H1 (cell line): ENCODE measurements around the gene AANAT. TPM values are rescaled to one million over a fixed set of nuclear protein-coding genes. Genes with fewer than 3 reads are reported as not detected.

Experiments used
- CTCF ChIA-PET: fragments of 300-600 bp; sonication (Branson Sonifier 250); formaldehyde crosslinking; loops from one replicate; lab custom pipeline; 2021; ENCODE audit not compliant: partially characterized antibody; lab: Charles Lee
- POLR2A ChIA-PET: fragments of 300-600 bp; sonication (Branson Sonifier 250); formaldehyde crosslinking; loops from one replicate; lab custom pipeline; 2021; ENCODE audit warnings: inconsistent platforms; ENCODE audit not compliant: partially characterized antibody; lab: Charles Lee
- DNase-seq, 2 experiments: peaks; one replicate each; pipeline versions ENCODE4 v3.0.0 to v3.0.0-alpha.2; 2010 to 2022; ENCODE audit warnings: low spot score in 2 of 2, low read depth in 1 of 2, mixed read lengths in 1 of 2
- FAIRE-seq: peaks from 2 replicates; lab custom pipeline; 2011; peaks lifted over from hg19 to GRCh38; lab: Jason Lieb, UNC
- H2AFZ ChIP-seq: 2 replicates; pipeline ENCODE4 v1.8.1; 2012; ENCODE audit warnings: low read length, inconsistent platforms
- H2AK5ac ChIP-seq: 2 replicates; pipeline ENCODE4 v1.6.1; 2013; ENCODE audit warnings: low read depth, low read length
- H2BK120ac ChIP-seq: replicated peaks from 2 replicates; pipeline ENCODE3; 2013; ENCODE audit warnings: low read depth, low read length, inconsistent platforms
- H2BK12ac ChIP-seq: 2 replicates; pipeline ENCODE4 v1.6.1; 2013; ENCODE audit warnings: low read depth, low read length
- H2BK15ac ChIP-seq: 2 replicates; pipeline ENCODE4 v1.6.1; 2013; ENCODE audit warnings: low read length
- H2BK20ac ChIP-seq: 2 replicates; pipeline ENCODE4 v1.6.1; 2013; ENCODE audit warnings: low read length
- H2BK5ac ChIP-seq: 2 replicates; pipeline ENCODE4 v1.6.1; 2013; ENCODE audit warnings: low read depth, low read length
- H3K14ac ChIP-seq: 2 replicates; pipeline ENCODE4 v1.6.1; 2013; ENCODE audit warnings: inconsistent platforms; ENCODE audit not compliant: insufficient read length
- H3K18ac ChIP-seq: 2 replicates; pipeline ENCODE4 v1.6.1; 2013; ENCODE audit warnings: low read length; ENCODE audit errors: extremely low read depth
- H3K23ac ChIP-seq: 2 replicates; pipeline ENCODE4 v1.6.1; 2013; ENCODE audit warnings: inconsistent platforms; ENCODE audit not compliant: insufficient read length
- H3K23me2 ChIP-seq: 2 replicates; pipeline ENCODE4 v1.6.1; 2013; ENCODE audit warnings: low read depth, low read length
- H3K27ac ChIP-seq: 2 replicates; pipeline ENCODE4 v1.6.1; 2011; ENCODE audit warnings: low read depth, low read length, inconsistent platforms
- H3K27me3 ChIP-seq, 4 experiments: replicated peaks in 1 of 4; 1 replicate in 1 of 4; 2 replicates in 3 of 4; pipeline versions ENCODE4 v1.6.1 to v1.8.1; 2011 to 2013; ENCODE audit warnings: low read length in 3 of 4, mild to moderate bottlenecking in 3 of 4, inconsistent platforms in 2 of 4, mixed read lengths in 2 of 4, moderate library complexity in 1 of 4; ENCODE audit not compliant: control insufficient read depth in 3 of 4, insufficient read depth in 3 of 4; ENCODE audit errors: extremely low read depth in 1 of 4
- H3K36me3 ChIP-seq, 4 experiments: 2 replicates each; pipeline versions ENCODE4 v1.6.1 to v1.8.1; 2011 to 2013; ENCODE audit warnings: mild to moderate bottlenecking in 4 of 4, low read length in 3 of 4, moderate library complexity in 2 of 4, control low read depth in 1 of 4, inconsistent platforms in 1 of 4; ENCODE audit not compliant: insufficient read depth in 4 of 4, control insufficient read depth in 2 of 4
- H3K4ac ChIP-seq: replicated peaks from 2 replicates; pipeline ENCODE3; 2013; ENCODE audit warnings: low read length, low read depth, mixed read lengths, inconsistent platforms; ENCODE audit not compliant: insufficient read length
- H3K4me1 ChIP-seq, 4 experiments: replicated peaks in 1 of 4; 1 replicate in 1 of 4; 2 replicates in 3 of 4; pipeline versions ENCODE4 v1.6.1 to v1.8.1; 2011 to 2013; ENCODE audit warnings: low read length in 3 of 4, inconsistent platforms in 2 of 4, mixed read lengths in 1 of 4; ENCODE audit not compliant: insufficient read depth in 4 of 4, control insufficient read depth in 3 of 4
- H3K4me2 ChIP-seq, 2 experiments: 2 replicates each; pipeline versions ENCODE4 v1.6.1 to v1.8.1; 2011 to 2013; ENCODE audit warnings: low read depth in 2 of 2, low read length in 2 of 2, control low read depth in 1 of 2, inconsistent platforms in 1 of 2, mild to moderate bottlenecking in 1 of 2; ENCODE audit not compliant: insufficient read depth in 1 of 2
- H3K4me3 ChIP-seq, 4 experiments: fragments of 200-600, 300-600 bp in 1 of 4; sonication (generic), shearing (Covaris generic), sonication (Bioruptor Twin) in 1 of 4; 2 replicates each; pipeline versions ENCODE4 v1.5.1 to v1.8.1; 2011 to 2016; ENCODE audit warnings: low read length in 4 of 4, low read depth in 3 of 4, control low read depth in 2 of 4, inconsistent platforms in 2 of 4, mild to moderate bottlenecking in 2 of 4, mixed read lengths in 1 of 4, moderate library complexity in 1 of 4; ENCODE audit not compliant: insufficient read depth in 2 of 4; ENCODE audit errors: extremely low read depth in 1 of 4
- H3K56ac ChIP-seq: replicated peaks from 2 replicates; pipeline ENCODE3; 2013; ENCODE audit warnings: low read depth, mild to moderate bottlenecking, mixed read lengths, low read length, inconsistent platforms; ENCODE audit not compliant: insufficient read length
- H3K79me1 ChIP-seq: 2 replicates; pipeline ENCODE4 v1.6.1; 2013; ENCODE audit warnings: low read depth, low read length, control low read depth
- H3K79me2 ChIP-seq, 2 experiments: 2 replicates each; pipeline versions ENCODE4 v1.6.1 to v1.8.1; 2012 to 2013; ENCODE audit warnings: low read length in 2 of 2, mild to moderate bottlenecking in 2 of 2, inconsistent platforms in 1 of 2; ENCODE audit not compliant: insufficient read depth in 2 of 2, control insufficient read depth in 1 of 2
- H3K9ac ChIP-seq, 4 experiments: replicated peaks in 1 of 4; 1 replicate in 1 of 4; 2 replicates in 3 of 4; pipeline versions ENCODE4 v1.6.1 to v1.8.1; 2011 to 2013; ENCODE audit warnings: low read depth in 3 of 4, low read length in 3 of 4, control low read depth in 2 of 4, mild to moderate bottlenecking in 2 of 4, moderate library complexity in 2 of 4, inconsistent platforms in 1 of 4; ENCODE audit errors: extremely low read depth in 1 of 4
- H3K9me3 ChIP-seq, 2 experiments: 2 replicates each; pipeline versions ENCODE4 v1.6.1 to v1.8.1; 2012 to 2013; ENCODE audit warnings: mild to moderate bottlenecking in 2 of 2, moderate library complexity in 2 of 2, control low read depth in 1 of 2, inconsistent platforms in 1 of 2, low read depth in 1 of 2, low read length in 1 of 2, mixed read lengths in 1 of 2; ENCODE audit not compliant: insufficient read depth in 2 of 2
- H4K20me1 ChIP-seq, 2 experiments: replicated peaks in 1 of 2; 2 replicates each; pipeline versions ENCODE3 to v1.8.1; 2011 to 2013; ENCODE audit warnings: inconsistent platforms in 2 of 2, low read length in 2 of 2, mild to moderate bottlenecking in 1 of 2; ENCODE audit not compliant: insufficient read depth in 2 of 2, control insufficient read depth in 1 of 2
- H4K5ac ChIP-seq: 2 replicates; pipeline ENCODE4 v1.6.1; 2013; ENCODE audit warnings: low read length, low read depth, mixed read lengths, inconsistent platforms; ENCODE audit not compliant: insufficient read length
- H4K8ac ChIP-seq: 2 replicates; pipeline ENCODE4 v1.8.0; 2013; ENCODE audit warnings: mild to moderate bottlenecking, moderate library complexity, low read length, inconsistent platforms; ENCODE audit not compliant: insufficient read depth; ENCODE audit errors: extremely low read depth
- H4K91ac ChIP-seq: replicated peaks from 2 replicates; pipeline ENCODE3; 2013; ENCODE audit warnings: low read length, mixed read lengths, inconsistent platforms; ENCODE audit not compliant: insufficient read length
- BCL11A ChIP-seq, 2 experiments: IDR thresholded peaks; one replicate each; pipeline ENCODE4 v1.6.1; 2011; ENCODE audit warnings: low read depth in 2 of 2, low read length in 2 of 2, mild to moderate bottlenecking in 2 of 2
- CREB1 ChIP-seq: IDR thresholded peaks from 2 replicates; pipeline ENCODE4 v1.6.1; 2012; ENCODE audit warnings: inconsistent platforms
- EP300 ChIP-seq, 2 experiments: IDR thresholded peaks; 1 replicate in 1 of 2; 2 replicates in 1 of 2; pipeline ENCODE4 v1.6.1; 2011 to 2012; ENCODE audit warnings: low read depth in 2 of 2, low read length in 2 of 2, mild to moderate bottlenecking in 2 of 2, borderline replicate concordance in 1 of 2, inconsistent platforms in 1 of 2, moderate library complexity in 1 of 2
- HDAC2 ChIP-seq, 2 experiments: fragments of 300-600 bp in 1 of 2; sonication (generic) in 1 of 2; IDR thresholded peaks; 2 replicates each; pipeline ENCODE4 v1.6.1; 2011 to 2012; ENCODE audit warnings: low read depth in 2 of 2, low read length in 2 of 2, mild to moderate bottlenecking in 2 of 2, moderate library complexity in 2 of 2, borderline replicate concordance in 1 of 2, inconsistent platforms in 1 of 2
- MAFK ChIP-seq: IDR thresholded peaks from 2 replicates; pipeline ENCODE4 v1.6.1; 2012; ENCODE audit warnings: low read depth, mild to moderate bottlenecking, improper control_type of control experiment, low read length
- NANOG ChIP-seq: IDR thresholded peaks from 2 replicates; pipeline ENCODE4 v1.6.1; 2011; ENCODE audit warnings: low read length, low read depth, mild to moderate bottlenecking, inconsistent platforms; ENCODE audit not compliant: insufficient read depth, poor library complexity, severe bottlenecking
- POLR2AphosphoS5 ChIP-seq: IDR thresholded peaks from 2 replicates; pipeline ENCODE4 v1.6.1; 2011; ENCODE audit warnings: low read depth, low read length
- POU5F1 ChIP-seq: IDR thresholded peaks from 2 replicates; pipeline ENCODE4 v1.6.1; 2011; ENCODE audit warnings: low read depth, mild to moderate bottlenecking, low read length, moderate library complexity
- RAD21 ChIP-seq, 2 experiments: IDR thresholded peaks in 1 of 2; conservative IDR thresholded peaks in 1 of 2; 2 replicates each; pipeline ENCODE4 v1.6.1; 2011; ENCODE audit warnings: low read depth in 2 of 2, low read length in 2 of 2, improper control_type of control experiment in 1 of 2, inconsistent platforms in 1 of 2, mild to moderate bottlenecking in 1 of 2, moderate library complexity in 1 of 2
- RBBP5 ChIP-seq: IDR thresholded peaks from 2 replicates; pipeline ENCODE4 v1.7.1; 2012; ENCODE audit warnings: low read depth, mild to moderate bottlenecking, inconsistent platforms, low read length, moderate library complexity, borderline replicate concordance
- SP1 ChIP-seq: IDR thresholded peaks from 2 replicates; pipeline ENCODE4 v1.6.1; 2011; ENCODE audit warnings: low read depth, low read length
- WGBS, 2 experiments: shearing (Covaris generic) in 1 of 2; methylation state at CpG; one replicate each; pipeline versions ENCODE4 v1.1.6 to v1.1.7; 2013 to 2015; ENCODE audit warnings: low lambda C conversion rate in 2 of 2, mixed read lengths in 2 of 2, inconsistent platforms in 1 of 2, low coverage in 1 of 2, missing lambda C conversion rate in 1 of 2; ENCODE audit not compliant: insufficient replicate concordance in 2 of 2, insufficient coverage in 1 of 2, insufficient read length in 1 of 2; ENCODE audit errors: extremely low coverage in 1 of 2, missing lambda C conversion rate in 1 of 2; 5-methylcytosine and 5-hydroxymethylcytosine counted together
- polyA plus RNA-seq, 7 experiments: library from polyadenylated mRNA; depleted of rRNA in 3 of 7; stranded (reverse) in 5 of 7; unstranded in 2 of 7; fragments of >200 nt in 5 of 7; fragments of 200-250 nt in 2 of 7; gene quantifications; 1 replicate in 5 of 7; 2 replicates in 1 of 7; 4 replicates in 1 of 7; pipeline versions ENCODE4 v1.2.1 to v1.2.3, GENCODE V29; 2011 to 2013; ENCODE audit warnings: missing spikeins in 2 of 7, mixed read lengths in 2 of 7
- total RNA-seq: library from RNA; stranded (reverse); fragmentation: NEBNext Ultra II Directional; extraction: Animal tissue kit (Norgen Biotek cat#: 25700); gene quantifications from 2 replicates; pipeline ENCODE4 v1.2.1, GENCODE V29; 2021
- TF ChIP-seq, protein P1 (sequence below): IDR thresholded peaks from 2 replicates; pipeline ENCODE4 v1.6.1; 2011; ENCODE audit warnings: low read length, improper control_type of control experiment

Gene AANAT
- total and polyA plus RNA-seq, 2 of the 8 experiments (the other 6 are each of a cell fraction or from before 2014, with no cell fraction given), result 0.53 TPM; not detected in 1

DNA sequence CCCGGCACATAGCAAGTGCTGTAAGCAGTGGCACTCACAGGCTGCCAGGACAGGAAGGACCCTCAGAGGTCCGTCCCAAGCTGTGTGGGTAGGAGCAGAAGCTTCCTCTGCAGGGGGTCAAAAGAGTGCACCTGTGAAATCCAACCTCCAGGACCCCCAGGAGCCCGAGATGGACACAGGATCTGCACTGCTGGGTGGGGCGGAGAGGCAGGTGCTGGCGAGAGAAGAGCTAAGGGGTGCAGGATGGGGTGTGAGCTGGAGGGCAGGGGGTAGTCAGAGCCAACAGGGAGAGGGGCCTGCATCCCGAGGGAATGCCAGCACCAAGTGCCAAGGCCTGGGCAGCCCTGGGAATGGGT is 650 bp upstream of the AANAT start:
- no peak overlapping the region for H2BK5ac ChIP-seq
- H4K91ac ChIP-seq, result no peak overlapping the region
- H2BK15ac ChIP-seq, result no peak overlapping the region
- H3K4me2 ChIP-seq, result no peak overlapping the region
- H2BK12ac ChIP-seq, result no peak overlapping the region
- H4K8ac ChIP-seq, result no peak overlapping the region
- no peak overlapping the region for H3K23ac ChIP-seq
- DNase-seq (no peak), FAIRE-seq (no peak)
- no peaks in the 10 kb centered on the region for H3K9me3 ChIP-seq
- no peak overlapping the region for H2BK20ac ChIP-seq
- no peak overlapping the region for H3K27ac ChIP-seq
- H3K27me3 ChIP-seq, result no peaks in the 10 kb centered on the region
- ChIA-PET POLR2A (interaction anchor here (0.6 to 2.2 kb wide), 8 partner anchors 11 to 270 kb away, joined by 3 to 11 read pairs (median 4); partner anchors contain the start of gene UBE2O), CTCF (interaction anchor here (0.8 to 15.6 kb wide), 31 partner anchors 10 to 306 kb away, joined by 3 to 446 read pairs (median 5); partner anchors contain the start of genes RHBDF2 and UBE2O)
- H3K4me3 ChIP-seq, result no peak overlapping the region
- no peaks in the 10 kb centered on the region for H4K20me1 ChIP-seq
- no peak overlapping the region for H3K9ac ChIP-seq
- no peaks in the 10 kb centered on the region for H3K79me1 ChIP-seq
- no peak overlapping the region for H3K18ac ChIP-seq
- no peak overlapping the region for H2AK5ac ChIP-seq
- H2AFZ ChIP-seq, result no peak overlapping the region
- H3K14ac ChIP-seq, result no peak overlapping the region
- WGBS, 2 experiments, result 88% methylated on average over 6 of the region's 6 CpGs; no CpG with 5 or more reads in 1 of the 2 experiments
- peaks cover 0 to 9% (median 0%) of the 10 kb centered on the region in 4 experiments; a peak in 2 of 7 replicates for H3K4me1 ChIP-seq
- no peaks in the 10 kb centered on the region for H3K23me2 ChIP-seq
- peaks cover 0 to 5% (median 0%) of the 10 kb centered on the region in 4 experiments; a peak in 1 of 8 replicates for H3K36me3 ChIP-seq
- H4K5ac ChIP-seq, result no peak overlapping the region
- H3K79me2 ChIP-seq, result no peaks in the 10 kb centered on the region
- no peak overlapping the region for H3K56ac ChIP-seq
- no peak overlapping the region for H2BK120ac ChIP-seq
- no peak overlapping the region for H3K4ac ChIP-seq
- no peak for TF ChIP-seq HDAC2 (IDR thresholded peaks at IDR 0.05; ENCODE audit: borderline replicate concordance in 1 of 2, low read depth in 2 of 2, low read length in 2 of 2)
- TF ChIP-seq MAFK, result no peak
- TF ChIP-seq POLR2AphosphoS5, result no peak
- TF ChIP-seq NANOG, result no peak
- no peak for TF ChIP-seq SP1
- TF ChIP-seq RBBP5, result no peak
- TF ChIP-seq, protein P1, sequence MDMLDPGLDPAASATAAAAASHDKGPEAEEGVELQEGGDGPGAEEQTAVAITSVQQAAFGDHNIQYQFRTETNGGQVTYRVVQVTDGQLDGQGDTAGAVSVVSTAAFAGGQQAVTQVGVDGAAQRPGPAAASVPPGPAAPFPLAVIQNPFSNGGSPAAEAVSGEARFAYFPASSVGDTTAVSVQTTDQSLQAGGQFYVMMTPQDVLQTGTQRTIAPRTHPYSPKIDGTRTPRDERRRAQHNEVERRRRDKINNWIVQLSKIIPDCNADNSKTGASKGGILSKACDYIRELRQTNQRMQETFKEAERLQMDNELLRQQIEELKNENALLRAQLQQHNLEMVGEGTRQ, result no peak
- TF ChIP-seq RAD21 (IDR thresholded peaks at IDR 0.05 in 1 of 2, conservative IDR thresholded peaks at IDR 0.05 in 1 of 2; ENCODE audit: low read depth in 2 of 2, low read length in 2 of 2), result no peak
- TF ChIP-seq EP300 (IDR thresholded peaks at IDR 0.05; ENCODE audit: borderline replicate concordance in 1 of 2, low read depth in 2 of 2, low read length in 2 of 2), result no peak
- TF ChIP-seq POU5F1, result no peak
- no peak for TF ChIP-seq BCL11A (IDR thresholded peaks at IDR 0.05; ENCODE audit: low read depth in 2 of 2, low read length in 2 of 2)
- TF ChIP-seq CREB1, result no peak
